AG04450 (cell line): ENCODE measurements around the gene CXXC5. TPM values are rescaled to one million over a fixed set of nuclear protein-coding genes. Genes with fewer than 3 reads are reported as not detected.

Experiments used
- CTCF ChIA-PET: fragments of 300-600, 350-600 bp; formaldehyde crosslinking; extraction: SDS; loops from one replicate; lab custom pipeline; 2022; ENCODE audit warnings: antibody characterized with exemption, inconsistent platforms; lab: Charles Lee
- POLR2A ChIA-PET: fragments of 350-600 bp; formaldehyde crosslinking; extraction: SDS; loops from one replicate; lab custom pipeline; 2021; ENCODE audit warnings: antibody characterized with exemption, inconsistent platforms; lab: Yijun Ruan, JAX
- DNase-seq: peaks from one replicate; pipeline ENCODE4 v3.0.0-alpha.2; 2011; ENCODE audit warnings: low read depth, low spot score
- H3K27ac ChIP-seq: one replicate; pipeline ENCODE4 v1.5.1; 2012; ENCODE audit warnings: low read depth, low read length, control low read depth
- H3K27me3 ChIP-seq: one replicate; pipeline ENCODE4 v1.6.0; 2012; ENCODE audit warnings: low read length; ENCODE audit not compliant: control insufficient read depth, insufficient read depth
- H3K4me3 ChIP-seq: 2 replicates; pipeline ENCODE4 v1.5.1; 2011; ENCODE audit warnings: mild to moderate bottlenecking, low read depth, low read length, control low read depth
- H3K9me3 ChIP-seq: 2 replicates; pipeline ENCODE4 v1.5.1; 2012; ENCODE audit warnings: low read length; ENCODE audit not compliant: control insufficient read depth, insufficient read depth
- polyA plus RNA-seq: library from polyadenylated mRNA; depleted of rRNA; stranded (reverse); fragments of >200 nt; gene quantifications from 2 replicates; pipeline ENCODE4 v1.2.3, GENCODE V29; 2011
- TF ChIP-seq, protein P1 (sequence below): IDR thresholded peaks from 2 replicates; pipeline ENCODE4 v1.5.1; 2011; ENCODE audit warnings: low read depth, low read length, control low read depth, inconsistent platforms

CXXC5 gene
- polyA plus RNA-seq, 1 experiment, result 21.5 TPM

DNA sequence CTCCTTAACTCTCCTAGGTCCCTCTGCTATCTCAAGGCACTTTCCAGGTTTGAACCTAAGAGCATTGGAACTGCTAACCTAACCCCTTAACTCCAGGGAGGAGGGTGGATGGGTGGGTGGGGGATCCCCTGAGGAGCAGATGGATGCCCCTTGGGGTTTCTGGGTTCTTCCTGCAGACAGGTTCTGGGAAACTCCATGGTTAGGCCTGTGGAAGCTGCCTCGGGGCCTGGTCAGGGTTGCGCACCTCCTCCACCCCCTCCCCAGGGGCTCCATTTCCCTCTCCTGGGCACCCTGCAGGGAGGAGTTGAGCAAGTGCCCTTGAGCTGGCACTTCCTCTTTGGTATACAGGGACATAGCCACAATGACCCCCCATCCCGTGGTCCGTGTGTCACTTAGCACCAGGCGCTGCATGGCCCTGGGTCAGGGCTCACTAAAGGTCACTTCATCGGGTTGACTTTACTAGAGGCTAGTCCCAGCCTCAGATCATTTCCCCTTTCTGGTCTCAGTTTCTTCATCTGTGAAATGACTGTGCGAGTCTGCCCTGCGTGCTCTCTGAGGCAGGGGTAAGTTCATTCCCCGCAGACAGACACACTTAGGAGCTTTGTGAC lies 16.0 kb downstream of the CXXC5 start:
- H3K27me3 ChIP-seq, result no peaks in the 10 kb centered on the region
- TF ChIP-seq, protein P1, sequence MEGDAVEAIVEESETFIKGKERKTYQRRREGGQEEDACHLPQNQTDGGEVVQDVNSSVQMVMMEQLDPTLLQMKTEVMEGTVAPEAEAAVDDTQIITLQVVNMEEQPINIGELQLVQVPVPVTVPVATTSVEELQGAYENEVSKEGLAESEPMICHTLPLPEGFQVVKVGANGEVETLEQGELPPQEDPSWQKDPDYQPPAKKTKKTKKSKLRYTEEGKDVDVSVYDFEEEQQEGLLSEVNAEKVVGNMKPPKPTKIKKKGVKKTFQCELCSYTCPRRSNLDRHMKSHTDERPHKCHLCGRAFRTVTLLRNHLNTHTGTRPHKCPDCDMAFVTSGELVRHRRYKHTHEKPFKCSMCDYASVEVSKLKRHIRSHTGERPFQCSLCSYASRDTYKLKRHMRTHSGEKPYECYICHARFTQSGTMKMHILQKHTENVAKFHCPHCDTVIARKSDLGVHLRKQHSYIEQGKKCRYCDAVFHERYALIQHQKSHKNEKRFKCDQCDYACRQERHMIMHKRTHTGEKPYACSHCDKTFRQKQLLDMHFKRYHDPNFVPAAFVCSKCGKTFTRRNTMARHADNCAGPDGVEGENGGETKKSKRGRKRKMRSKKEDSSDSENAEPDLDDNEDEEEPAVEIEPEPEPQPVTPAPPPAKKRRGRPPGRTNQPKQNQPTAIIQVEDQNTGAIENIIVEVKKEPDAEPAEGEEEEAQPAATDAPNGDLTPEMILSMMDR, result no peak
- ChIA-PET POLR2A (interaction anchor here (0.9 kb wide), 1 partner anchor 14 kb away, joined by 3 read pairs; no protein-coding TSS in a partner anchor), CTCF (interaction anchor here (1.6 kb wide), 1 partner anchor 30 kb away, joined by 8 read pairs; no protein-coding TSS in a partner anchor)
- no peaks in the 10 kb centered on the region; the same call in 1 of the 2 replicates for H3K9me3 ChIP-seq
- no peak overlapping the region for H3K27ac ChIP-seq
- no peak for DNase-seq
- no peak overlapping the region for H3K4me3 ChIP-seq

DNA sequence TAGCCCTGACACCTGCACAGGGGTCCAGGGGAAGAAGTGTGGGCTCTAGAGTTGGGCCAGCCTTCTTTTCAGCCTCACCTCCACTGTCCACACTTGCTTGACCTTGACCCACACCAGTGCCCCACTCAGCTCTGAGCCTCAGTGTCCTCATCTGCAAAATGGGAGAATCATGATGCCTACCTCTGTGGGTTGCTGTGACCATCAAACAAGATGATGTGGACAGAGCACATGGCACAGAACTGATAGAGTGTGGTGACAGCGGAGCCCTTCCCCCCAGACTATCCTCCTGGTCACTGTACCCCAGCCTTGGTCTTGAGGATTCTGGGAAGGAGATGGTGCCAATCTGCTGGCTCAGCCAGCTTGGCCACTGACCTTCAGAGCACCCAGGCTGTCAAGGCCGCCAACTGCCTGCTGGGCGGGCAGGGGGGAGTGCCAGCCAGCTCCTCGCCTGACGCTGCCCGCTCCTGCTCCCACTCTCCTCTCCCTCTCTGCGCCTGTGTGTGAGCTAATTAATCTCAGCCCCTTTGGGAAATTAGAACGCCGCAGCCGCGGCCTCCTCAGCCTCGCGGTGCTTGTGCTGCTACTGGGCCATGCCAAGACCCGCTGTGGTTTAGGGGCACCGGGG lies 16.7 kb downstream of the CXXC5 start:
- no peaks in the 10 kb centered on the region; the same call in 1 of the 2 replicates for H3K9me3 ChIP-seq
- H3K4me3 ChIP-seq, result no peak overlapping the region
- no peak overlapping the region for H3K27ac ChIP-seq
- ChIA-PET POLR2A (interaction anchor here (0.9 kb wide), 1 partner anchor 15 kb away, joined by 3 read pairs; no protein-coding TSS in a partner anchor), CTCF (interaction anchor here (1.6 kb wide), 1 partner anchor 31 kb away, joined by 8 read pairs; no protein-coding TSS in a partner anchor)
- DNase-seq, result no peak
- no peaks in the 10 kb centered on the region for H3K27me3 ChIP-seq
- TF ChIP-seq, protein P1, result no peak

DNA sequence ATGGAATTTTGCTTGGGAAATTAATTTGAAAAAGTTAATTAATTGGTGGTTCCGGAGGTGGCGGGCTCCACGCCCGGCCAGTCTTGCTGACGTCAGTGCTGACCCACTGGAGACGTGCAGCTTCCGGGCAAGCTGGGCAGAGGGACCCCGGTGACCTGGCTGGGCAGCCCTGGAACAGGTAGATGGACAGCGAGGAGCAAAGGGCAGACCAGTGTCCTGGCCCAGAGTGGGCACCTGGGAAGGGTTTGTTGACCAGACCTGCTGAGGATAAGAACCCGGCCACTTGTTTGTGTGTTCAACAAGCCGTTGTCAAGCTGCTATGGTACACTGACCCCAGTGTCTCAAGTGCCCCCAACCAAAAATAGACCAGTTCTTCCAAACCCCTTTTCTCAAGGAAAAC lies 17.5 kb downstream of the CXXC5 start:
- Histone ChIP-seq H3K4me3 (no peak overlapping the region), H3K27me3 (no peaks in the 10 kb centered on the region), H3K9me3 (no peaks in the 10 kb centered on the region; the same call in 1 of the 2 replicates), H3K27ac (no peak overlapping the region)
- DNase-seq, result no peak
- ChIA-PET CTCF (no interaction called here), POLR2A (no interaction called here)
- TF ChIP-seq, protein P1, result no peak

DNA sequence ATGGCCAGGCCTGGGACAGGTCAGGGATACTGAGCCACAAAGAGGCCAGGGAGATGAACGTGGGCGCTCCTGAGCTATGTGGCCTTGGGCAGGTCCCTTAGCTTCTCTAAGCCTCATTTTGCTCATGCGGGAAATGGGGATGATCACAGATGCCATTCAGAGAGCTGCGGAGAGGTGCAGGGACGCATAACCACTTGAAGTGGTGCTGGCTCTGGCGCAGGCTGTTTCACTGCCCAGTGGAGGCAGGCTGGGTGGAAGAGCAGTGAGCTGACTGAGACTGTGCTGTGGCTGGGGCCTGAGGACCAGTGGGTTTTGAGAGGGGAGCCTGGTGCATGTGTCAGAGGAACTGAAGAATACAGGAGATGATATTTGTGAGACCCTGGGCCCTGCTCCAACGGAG lies 18.4 kb downstream of the CXXC5 start:
- Histone ChIP-seq H3K27ac (no peak overlapping the region), H3K27me3 (no peaks in the 10 kb centered on the region), H3K9me3 (no peaks in the 10 kb centered on the region; the same call in 1 of the 2 replicates), H3K4me3 (no peak overlapping the region)
- CTCF ChIA-PET, result interaction anchor here (1.1 to 2.1 kb wide), 3 partner anchors 15 to 99 kb away, joined by 3 to 6 read pairs (median 3); no protein-coding TSS in a partner anchor
- POLR2A ChIA-PET, result no interaction called here
- DNase-seq, result no peak
- TF ChIP-seq, protein P1, result no peak
